Esophagus muscularis mucosa (tissue), 4 donors: ENCODE measurements around the gene SIGLEC5.

ENCODE experiments used
- EP300 ChIP-seq: sonication (generic); formaldehyde crosslinking; IDR thresholded peaks from one replicate; pipeline ENCODE4 v1.6.1; 2017; ENCODE audit warnings: antibody characterized with exemption
- POLR2A ChIP-seq: fragments of 450-650 bp; IDR thresholded peaks from one replicate; pipeline ENCODE4 v1.6.1; 2017; ENCODE audit warnings: antibody characterized with exemption, moderate library complexity, mild to moderate bottlenecking, low read depth
- TF ChIP-seq, protein P1 (sequence below), 3 experiments: fragments of 200-600 bp in 2 of 3; fragments of 450-650 bp in 1 of 3; sonication (generic) in 2 of 3; IDR thresholded peaks; one replicate each; pipeline ENCODE4 v1.5.1; 2017 to 2019; ENCODE audit warnings: antibody characterized with exemption in 3 of 3, mild to moderate bottlenecking in 2 of 3, moderate library complexity in 1 of 3

DNA sequence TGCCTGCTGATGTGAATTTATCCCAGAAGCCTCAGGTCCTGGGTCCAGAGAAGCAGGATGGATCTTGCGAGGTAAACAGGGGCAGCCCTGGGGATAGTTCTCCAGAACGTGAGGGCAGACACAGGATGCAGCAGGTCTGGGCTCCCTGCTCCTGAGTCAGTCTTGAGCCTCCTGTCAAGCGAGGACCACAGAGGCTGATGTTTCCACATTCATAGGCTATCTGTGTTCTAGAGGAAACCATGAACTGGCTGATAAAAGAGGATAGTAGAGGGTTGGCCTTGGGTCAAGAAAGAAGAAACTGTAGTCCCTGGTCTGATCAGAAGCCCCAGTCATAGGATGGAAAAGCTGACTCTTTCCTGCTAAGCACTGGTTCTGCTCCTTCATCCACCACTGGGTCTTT is 56.9 kb downstream of the SIGLEC5 start:
- TF ChIP-seq POLR2A (no peak), EP300 (no peak)
- TF ChIP-seq, protein P1, sequence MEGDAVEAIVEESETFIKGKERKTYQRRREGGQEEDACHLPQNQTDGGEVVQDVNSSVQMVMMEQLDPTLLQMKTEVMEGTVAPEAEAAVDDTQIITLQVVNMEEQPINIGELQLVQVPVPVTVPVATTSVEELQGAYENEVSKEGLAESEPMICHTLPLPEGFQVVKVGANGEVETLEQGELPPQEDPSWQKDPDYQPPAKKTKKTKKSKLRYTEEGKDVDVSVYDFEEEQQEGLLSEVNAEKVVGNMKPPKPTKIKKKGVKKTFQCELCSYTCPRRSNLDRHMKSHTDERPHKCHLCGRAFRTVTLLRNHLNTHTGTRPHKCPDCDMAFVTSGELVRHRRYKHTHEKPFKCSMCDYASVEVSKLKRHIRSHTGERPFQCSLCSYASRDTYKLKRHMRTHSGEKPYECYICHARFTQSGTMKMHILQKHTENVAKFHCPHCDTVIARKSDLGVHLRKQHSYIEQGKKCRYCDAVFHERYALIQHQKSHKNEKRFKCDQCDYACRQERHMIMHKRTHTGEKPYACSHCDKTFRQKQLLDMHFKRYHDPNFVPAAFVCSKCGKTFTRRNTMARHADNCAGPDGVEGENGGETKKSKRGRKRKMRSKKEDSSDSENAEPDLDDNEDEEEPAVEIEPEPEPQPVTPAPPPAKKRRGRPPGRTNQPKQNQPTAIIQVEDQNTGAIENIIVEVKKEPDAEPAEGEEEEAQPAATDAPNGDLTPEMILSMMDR (IDR thresholded peaks at IDR 0.05): no peak
